Fibroblast of pulmonary artery (primary cell): ENCODE results near the gene CTNND1.
"Not testable (repeated sequence)": the region's sequence is repeated elsewhere in the genome, so short reads cannot be mapped to it uniquely, and the experiment has no call there.

Source experiments
- DNase-seq: peaks from one replicate; pipeline ENCODE4 v3.0.0-alpha.2; 2010; ENCODE audit warnings: low read depth
- H3K4me3 ChIP-seq: replicated peaks from 2 replicates; pipeline ENCODE4 v1.5.1; 2011; ENCODE audit warnings: low read depth, mild to moderate bottlenecking, control low read depth, low read length, moderate library complexity
- TF ChIP-seq, protein P1 (sequence below): IDR thresholded peaks from 2 replicates; pipeline ENCODE4 v1.5.1; 2011; ENCODE audit warnings: mild to moderate bottlenecking, control low read depth, low read length, inconsistent platforms; ENCODE audit errors: missing control alignments

The CTNND1 gene

DNA sequence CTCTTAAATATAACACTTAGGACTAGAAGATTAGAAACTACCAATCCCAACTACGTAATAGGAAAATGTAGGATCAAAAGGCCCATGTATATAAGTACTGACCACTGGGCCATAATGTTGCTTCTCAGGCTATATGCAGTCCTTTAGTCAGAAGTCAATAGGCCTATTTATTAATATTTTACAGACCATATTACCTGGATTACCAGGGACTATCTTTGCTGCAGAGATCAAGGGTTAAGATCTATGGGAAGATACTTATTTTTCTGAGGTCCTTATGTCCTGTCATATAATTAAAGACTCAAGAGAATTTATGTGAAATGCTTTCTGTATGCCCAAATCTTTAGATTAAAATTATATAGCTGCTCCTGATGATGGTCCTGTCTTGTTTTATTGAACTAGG, 57.2 kb downstream of the CTNND1 start:
- DNase-seq = no peak
- TF ChIP-seq, protein P1, sequence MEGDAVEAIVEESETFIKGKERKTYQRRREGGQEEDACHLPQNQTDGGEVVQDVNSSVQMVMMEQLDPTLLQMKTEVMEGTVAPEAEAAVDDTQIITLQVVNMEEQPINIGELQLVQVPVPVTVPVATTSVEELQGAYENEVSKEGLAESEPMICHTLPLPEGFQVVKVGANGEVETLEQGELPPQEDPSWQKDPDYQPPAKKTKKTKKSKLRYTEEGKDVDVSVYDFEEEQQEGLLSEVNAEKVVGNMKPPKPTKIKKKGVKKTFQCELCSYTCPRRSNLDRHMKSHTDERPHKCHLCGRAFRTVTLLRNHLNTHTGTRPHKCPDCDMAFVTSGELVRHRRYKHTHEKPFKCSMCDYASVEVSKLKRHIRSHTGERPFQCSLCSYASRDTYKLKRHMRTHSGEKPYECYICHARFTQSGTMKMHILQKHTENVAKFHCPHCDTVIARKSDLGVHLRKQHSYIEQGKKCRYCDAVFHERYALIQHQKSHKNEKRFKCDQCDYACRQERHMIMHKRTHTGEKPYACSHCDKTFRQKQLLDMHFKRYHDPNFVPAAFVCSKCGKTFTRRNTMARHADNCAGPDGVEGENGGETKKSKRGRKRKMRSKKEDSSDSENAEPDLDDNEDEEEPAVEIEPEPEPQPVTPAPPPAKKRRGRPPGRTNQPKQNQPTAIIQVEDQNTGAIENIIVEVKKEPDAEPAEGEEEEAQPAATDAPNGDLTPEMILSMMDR = no peak
- no peak overlapping the region for H3K4me3 ChIP-seq

DNA sequence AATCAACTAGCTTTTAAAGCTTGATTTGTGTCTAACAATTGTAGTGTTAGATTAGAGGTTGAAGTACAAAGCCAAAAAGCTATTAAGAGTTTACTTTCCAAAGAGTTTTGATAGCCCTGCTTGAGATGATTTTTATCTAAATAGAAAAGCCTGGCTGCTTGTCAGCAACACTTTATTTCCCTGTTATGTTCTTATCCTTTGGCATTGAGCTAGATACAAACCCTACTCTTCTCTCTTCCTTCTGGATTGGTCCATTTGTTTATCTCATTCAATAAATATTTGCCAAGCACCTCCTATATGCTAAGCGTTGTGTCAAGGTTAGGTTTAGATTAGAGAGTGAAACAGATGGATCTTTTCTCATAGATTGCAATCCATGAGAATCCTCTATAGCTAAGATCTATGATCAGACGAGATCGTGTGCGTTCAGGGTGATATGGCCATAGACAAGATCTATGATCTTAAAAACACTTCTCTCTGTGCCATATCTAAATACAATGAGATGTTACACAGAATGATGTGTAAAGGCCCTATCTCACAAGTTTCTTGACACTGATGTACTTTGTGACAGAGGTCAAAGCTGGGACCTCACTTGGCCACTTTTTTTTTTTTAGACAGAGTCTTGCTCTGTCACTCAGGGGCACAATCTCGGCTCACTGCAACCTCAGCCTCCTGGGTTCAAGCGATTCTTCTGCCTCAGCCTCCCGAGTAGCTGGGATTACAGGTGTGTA, 57.8 kb downstream of the CTNND1 start:
- H3K4me3 ChIP-seq = no peak overlapping the region
- no peak for DNase-seq
- TF ChIP-seq, protein P1 = no peak

DNA sequence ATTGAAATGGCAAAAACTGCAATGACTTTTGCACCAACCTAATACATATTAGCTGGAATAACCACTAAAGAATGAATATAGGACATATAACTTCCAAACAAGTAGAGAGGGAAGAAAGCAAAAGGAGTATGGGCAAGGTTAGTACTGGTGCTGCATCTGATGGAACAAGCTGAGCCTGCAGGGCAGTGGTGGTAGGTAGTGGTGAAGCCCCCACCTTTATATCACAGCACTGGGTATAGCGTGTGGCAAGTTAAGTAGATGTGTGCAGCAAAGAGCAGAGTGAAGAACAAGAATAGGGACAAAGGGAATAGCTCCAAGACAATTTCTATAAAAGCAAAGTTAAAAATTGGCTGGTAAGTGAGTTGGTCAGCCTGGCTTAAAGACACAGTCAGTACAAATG, 62.3 kb downstream of the CTNND1 start:
- TF ChIP-seq, protein P1 = no peak
- no peak for DNase-seq
- H3K4me3 ChIP-seq = no peak overlapping the region

DNA sequence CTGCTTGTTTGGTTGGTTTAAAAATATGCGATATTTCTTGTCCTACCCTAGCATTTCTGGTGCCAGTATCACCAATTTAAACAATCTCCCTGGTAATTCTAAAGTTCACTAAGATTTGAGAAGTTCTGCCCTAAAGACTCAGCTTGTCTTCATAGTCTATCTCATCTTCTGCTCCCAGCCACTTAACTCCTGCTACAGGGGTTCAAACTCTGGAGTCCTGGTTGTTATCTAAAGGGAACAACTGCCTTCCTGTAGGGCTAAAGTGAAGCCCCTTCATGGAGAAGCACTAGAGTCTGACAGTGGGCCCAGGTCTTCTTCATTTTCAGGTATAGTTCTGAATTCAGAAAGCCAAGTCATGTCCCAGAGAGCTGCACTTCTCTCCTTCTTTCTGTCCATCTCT, 73.2 kb downstream of the CTNND1 start:
- no peak for DNase-seq
- no peak overlapping the region for H3K4me3 ChIP-seq
- TF ChIP-seq, protein P1 = no peak

DNA sequence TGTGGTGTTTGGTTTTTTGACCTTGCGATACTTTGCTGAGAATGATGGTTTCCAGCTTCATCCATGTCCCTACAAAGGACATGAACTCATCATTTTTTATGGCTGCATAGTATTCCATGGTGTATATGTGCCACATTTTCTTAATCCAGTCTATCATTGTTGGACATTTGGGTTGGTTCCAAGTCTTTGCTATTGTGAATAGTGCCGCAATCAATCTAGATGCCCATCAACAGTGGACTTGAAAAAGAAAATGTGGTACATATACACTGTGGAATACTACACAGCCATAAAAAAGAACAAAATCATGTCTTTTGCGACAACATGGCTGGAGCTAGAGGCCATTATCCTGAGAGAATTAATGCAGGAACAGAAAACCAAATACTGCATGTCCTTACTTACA, 77.0 kb downstream of the CTNND1 start:
- DNase-seq, H3K4me3 ChIP-seq: not testable (repeated sequence)

DNA sequence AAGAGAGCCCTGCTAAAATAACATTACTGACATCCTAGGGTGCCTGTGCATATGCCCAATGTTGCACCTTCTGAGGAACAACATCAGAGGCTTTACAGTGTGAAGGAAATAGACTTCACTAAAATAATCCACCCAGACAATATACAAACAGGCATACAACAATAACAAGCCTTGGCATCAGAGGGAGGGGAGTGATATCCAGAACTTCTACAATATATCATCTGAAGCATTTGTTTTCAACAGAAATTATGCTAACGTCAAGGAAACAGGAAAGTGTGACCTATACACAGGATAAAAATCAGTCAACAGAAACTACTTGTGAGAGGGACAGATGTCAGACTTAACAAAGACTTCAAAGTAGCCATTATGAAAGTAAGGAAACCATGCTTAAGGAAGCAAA, 81.3 kb downstream of the CTNND1 start:
- DNase-seq = no peak
- no peak overlapping the region for H3K4me3 ChIP-seq
- TF ChIP-seq, protein P1 = no peak

DNA sequence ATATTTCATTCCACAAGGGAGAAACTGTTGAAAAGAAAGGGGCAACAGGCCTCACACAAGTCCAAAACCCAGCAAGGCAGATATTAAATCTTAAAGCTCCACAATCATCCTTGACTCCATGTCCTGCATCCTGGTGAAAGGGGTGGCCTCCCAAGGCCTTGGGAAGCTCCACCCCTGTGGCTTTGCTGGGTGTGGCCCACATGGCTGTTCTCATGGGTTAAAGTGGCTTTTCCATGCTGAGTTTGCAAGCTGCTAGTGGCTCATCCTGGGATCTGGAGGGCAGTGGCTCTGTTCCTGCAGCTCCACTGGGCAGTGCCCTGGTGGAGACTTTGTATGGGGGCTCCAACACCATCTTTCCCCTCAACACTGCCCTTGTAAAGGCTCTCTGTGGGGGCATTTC, 106.4 kb downstream of the CTNND1 start:
- no peak for DNase-seq
- TF ChIP-seq, protein P1 = no peak
- H3K4me3 ChIP-seq = no peak overlapping the region

DNA sequence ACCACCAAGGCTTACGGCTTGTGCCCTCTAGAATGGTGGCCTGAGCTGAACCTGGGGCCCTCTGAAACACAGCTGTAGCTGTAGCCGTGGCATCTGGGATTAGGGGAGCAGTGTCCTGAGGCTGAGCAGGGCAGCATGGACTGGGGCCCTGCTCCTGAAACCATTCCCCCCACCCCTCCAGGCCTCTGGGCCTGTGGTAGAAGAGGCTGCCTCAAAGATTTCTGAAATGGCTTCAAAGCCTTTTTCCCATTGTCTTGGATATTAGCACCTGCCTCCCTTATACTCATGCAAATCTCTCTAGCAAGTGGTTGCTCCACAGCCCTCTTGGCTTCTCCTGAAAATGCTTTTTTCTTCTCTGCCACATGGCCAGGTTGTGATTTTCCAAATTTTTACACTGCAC, 106.9 kb downstream of the CTNND1 start:
- H3K4me3 ChIP-seq = no peak overlapping the region
- no peak for DNase-seq
- TF ChIP-seq, protein P1 = no peak
